Effector memory CD4-positive, alpha-beta T cell (primary cell): ENCODE data around the gene ZXDB.
"Not testable (repeated sequence)": the region's sequence is repeated elsewhere in the genome, so short reads cannot be mapped to it uniquely, and the experiment has no call there.

Experiments used
- DNase-seq, 3 donors: peaks; one replicate each; pipeline ENCODE4 v3.0.0-alpha.2; 2020
- H3K27ac ChIP-seq: 2 replicates; pipeline ENCODE4 v1.7.0; 2013; ENCODE audit warnings: mild to moderate bottlenecking, low read length, moderate library complexity; ENCODE audit not compliant: insufficient read depth, poor library complexity, severe bottlenecking
- H3K27me3 ChIP-seq: replicated peaks from 2 replicates; pipeline ENCODE4 v1.7.0; 2013; ENCODE audit warnings: mild to moderate bottlenecking, low read length; ENCODE audit not compliant: insufficient read depth, control insufficient read depth, poor library complexity, severe bottlenecking
- H3K36me3 ChIP-seq: 2 replicates; pipeline ENCODE4 v1.7.0; 2013; ENCODE audit warnings: mild to moderate bottlenecking, low read length, moderate library complexity; ENCODE audit not compliant: control insufficient read depth, insufficient read depth
- H3K4me1 ChIP-seq: 2 replicates; pipeline ENCODE4 v1.7.0; 2013; ENCODE audit warnings: low read length, mild to moderate bottlenecking; ENCODE audit not compliant: control insufficient read depth, insufficient read depth, poor library complexity, severe bottlenecking
- H3K4me3 ChIP-seq: 2 replicates; pipeline ENCODE4 v1.7.0; 2013; ENCODE audit warnings: low read length, low read depth, mild to moderate bottlenecking; ENCODE audit not compliant: insufficient read depth, poor library complexity, severe bottlenecking
- H3K9me3 ChIP-seq: 2 replicates; pipeline ENCODE4 v1.7.0; 2013; ENCODE audit warnings: mild to moderate bottlenecking, low read length, moderate library complexity; ENCODE audit not compliant: control insufficient read depth

ZXDB gene

DNA sequence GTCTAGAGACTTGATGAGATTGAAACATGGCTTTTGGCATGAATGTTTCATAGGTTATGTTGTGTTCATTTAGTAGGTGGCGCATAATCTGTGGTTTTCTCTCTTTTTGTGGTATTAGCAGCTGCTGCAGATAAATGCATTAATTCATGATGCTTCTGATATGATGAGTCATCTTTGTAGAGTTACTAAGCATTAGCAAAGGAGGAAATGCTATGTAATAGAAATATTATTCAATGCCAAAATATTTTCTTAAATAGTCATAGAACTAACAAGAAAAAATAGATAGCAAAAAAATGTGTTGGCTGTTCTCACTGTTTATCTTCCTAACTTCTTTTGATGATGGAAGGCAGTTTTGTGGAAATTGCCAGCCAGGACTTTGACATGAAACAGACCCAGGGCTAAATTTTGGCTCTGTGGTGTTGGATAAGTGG is 3.6 kb downstream of the ZXDB start:
- Histone ChIP-seq H3K27ac (no peak overlapping the region), H3K4me3 (no peak overlapping the region), H3K9me3 (no peaks in the 10 kb centered on the region), H3K4me1 (peaks cover 3% of the 10 kb centered on the region), H3K27me3 (no peaks in the 10 kb centered on the region), H3K36me3 (no peaks in the 10 kb centered on the region)
- DNase-seq: no peak

DNA sequence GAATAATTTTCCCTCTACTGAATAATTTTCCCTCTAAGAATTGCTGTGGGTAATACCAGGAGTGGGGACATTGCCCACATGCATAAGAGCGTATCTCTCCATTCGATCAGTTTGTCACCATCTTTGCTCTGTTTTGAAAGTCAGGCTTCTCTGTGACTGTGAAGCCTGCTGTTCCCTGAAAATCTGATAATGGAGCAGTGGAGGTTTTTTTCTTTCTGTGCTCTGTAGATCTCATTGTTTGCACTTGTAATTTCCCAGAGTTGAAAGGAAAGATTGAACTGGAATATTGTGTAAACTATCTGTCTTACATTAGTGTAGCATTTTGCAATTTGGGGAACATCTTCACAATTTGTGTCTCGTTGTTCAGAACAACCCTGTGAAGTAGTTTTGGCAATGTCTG is 4.3 kb downstream of the ZXDB start:
- H3K9me3 ChIP-seq: no peaks in the 10 kb centered on the region
- no peak overlapping the region for H3K27ac ChIP-seq
- no peaks in the 10 kb centered on the region for H3K27me3 ChIP-seq
- no peaks in the 10 kb centered on the region for H3K36me3 ChIP-seq
- H3K4me3 ChIP-seq: no peak overlapping the region
- H3K4me1 ChIP-seq: peaks cover 3% of the 10 kb centered on the region
- no peak for DNase-seq

DNA sequence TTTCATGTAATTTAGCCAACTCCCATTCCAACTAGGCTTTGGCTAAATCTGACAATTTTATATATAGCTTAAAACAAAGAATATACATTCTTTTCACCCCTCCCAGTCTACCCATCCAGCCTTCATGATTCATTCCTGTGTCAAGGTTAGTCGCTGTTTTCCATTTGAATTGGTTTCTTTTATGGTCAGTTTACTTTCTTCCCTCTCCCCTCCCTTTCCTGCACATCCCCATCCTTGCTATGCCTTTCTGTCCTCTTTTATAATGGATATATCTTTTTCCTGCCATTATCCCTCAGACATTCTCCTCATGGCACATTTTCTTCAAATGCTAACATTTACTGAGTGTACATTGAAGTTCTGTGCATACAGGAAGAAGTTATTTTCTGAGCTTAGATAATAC is 4.7 kb downstream of the ZXDB start:
- Histone ChIP-seq H3K4me1 (no peaks in the 10 kb centered on the region), H3K36me3 (no peaks in the 10 kb centered on the region), H3K27me3 (no peaks in the 10 kb centered on the region), H3K9me3 (no peaks in the 10 kb centered on the region), H3K27ac (no peak overlapping the region), H3K4me3 (no peak overlapping the region)
- no peak for DNase-seq

DNA sequence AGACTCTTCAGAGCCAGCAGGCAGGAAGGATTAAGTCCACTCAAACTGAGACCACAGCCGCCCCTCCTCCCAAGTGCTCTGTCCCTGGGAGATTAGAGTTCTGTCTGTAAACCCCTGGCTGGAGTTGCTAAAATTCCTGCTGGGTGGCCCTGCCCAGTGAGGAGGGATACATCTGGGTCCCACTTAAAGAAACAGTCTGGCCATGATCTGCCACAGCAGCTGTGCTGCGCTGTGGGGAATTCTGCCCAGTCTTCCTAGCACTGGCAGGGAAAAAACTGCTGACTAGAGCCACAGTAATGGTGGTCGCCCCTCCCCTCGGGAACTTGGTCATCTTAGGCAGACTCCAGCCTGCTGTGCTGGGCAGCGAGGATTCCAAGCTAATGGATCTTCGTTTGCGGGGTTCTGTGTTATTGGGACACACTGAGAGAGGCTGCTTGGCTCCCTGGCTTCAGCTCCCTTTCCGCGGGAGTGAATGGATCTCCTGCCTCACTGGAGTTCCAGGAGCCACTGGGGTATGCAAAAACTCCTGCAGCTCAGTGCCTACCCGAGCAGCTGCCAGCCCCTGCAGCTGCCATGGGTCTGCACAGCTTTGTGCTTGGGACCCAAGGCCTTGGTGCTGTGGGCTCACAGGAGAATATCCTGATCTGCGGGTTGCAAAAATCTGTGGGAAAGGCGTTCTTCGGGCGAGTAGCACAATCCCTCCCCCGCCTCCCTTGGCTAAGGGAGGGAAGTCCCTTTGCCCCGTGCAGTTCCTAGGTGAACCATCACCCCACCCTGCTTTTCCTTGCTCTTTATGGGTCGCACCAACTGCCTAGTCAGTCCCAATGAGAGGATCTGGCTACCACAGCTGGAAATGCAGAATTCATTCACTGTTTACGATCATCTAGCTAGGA is 15.7 kb downstream of the ZXDB start:
- no peak overlapping the region for H3K4me3 ChIP-seq
- no peak for DNase-seq
- H3K27ac ChIP-seq: no peak overlapping the region
- H3K36me3 ChIP-seq: no peaks in the 10 kb centered on the region
- H3K9me3 ChIP-seq: no peaks in the 10 kb centered on the region
- H3K27me3 ChIP-seq: no peaks in the 10 kb centered on the region
- no peaks in the 10 kb centered on the region for H3K4me1 ChIP-seq

DNA sequence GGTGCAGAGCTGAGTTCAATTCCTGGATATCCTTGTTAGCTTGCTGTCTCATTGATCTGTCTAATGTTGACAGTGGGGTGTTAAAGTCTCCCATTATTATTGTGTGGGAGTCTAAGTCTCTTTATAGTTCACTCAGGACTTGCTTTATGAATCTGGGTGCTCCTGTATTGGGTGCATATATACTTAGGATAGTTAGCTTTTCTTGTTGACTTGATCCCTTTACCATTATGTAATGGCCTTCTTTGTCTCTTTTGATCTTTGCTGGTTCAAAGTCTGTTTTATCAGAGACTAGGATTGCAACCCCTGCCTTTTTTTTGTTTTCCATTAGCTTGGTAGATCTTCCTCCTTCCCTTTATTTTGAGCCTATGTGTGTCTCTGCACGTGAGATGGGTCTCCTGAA is 21.5 kb downstream of the ZXDB start:
- DNase-seq, H3K27me3 ChIP-seq, H3K9me3 ChIP-seq, H3K27ac ChIP-seq, H3K36me3 ChIP-seq, H3K4me3 ChIP-seq, H3K4me1 ChIP-seq: not testable (repeated sequence)

DNA sequence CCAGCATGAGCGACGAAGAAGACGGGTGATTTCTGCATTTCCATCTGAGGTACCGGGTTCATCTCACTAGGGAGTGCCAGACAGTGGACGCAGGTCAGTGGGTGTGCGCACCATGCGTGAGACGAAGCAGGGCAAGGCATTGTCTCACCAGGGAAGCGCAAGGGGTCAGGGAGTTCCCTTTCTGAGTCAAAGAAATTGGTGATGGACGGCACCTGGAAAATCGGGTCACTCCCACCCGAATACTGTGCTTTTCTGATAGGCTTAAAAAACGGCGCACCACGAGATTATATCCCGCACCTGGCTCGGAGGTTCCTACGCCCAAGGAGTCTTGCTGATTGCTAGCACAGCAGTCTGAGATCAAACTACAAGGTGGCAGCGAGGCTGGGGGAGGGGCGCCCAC is 37.6 kb downstream of the ZXDB start:
- not testable (repeated sequence) for H3K4me3 ChIP-seq, H3K27ac ChIP-seq, DNase-seq, H3K36me3 ChIP-seq, H3K4me1 ChIP-seq, H3K9me3 ChIP-seq, H3K27me3 ChIP-seq

DNA sequence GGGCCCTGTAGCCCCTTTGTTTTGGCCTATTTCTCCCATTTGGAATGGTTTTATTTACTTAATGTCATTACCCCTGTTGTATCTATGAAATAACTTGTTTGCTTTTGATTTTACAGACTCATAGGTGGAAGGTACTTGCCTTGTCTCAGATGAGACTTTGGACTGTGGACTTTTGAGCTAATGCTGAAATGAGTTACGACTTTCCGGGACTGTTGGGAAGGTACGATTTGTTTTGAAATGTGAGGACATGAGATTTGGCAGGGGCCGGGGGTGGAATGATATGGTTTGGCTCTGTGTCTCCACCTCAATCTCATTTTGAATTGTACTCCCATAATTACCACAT is 48.8 kb downstream of the ZXDB start:
- Histone ChIP-seq H3K4me1 (no peaks in the 10 kb centered on the region), H3K27me3 (no peaks in the 10 kb centered on the region), H3K36me3 (no peaks in the 10 kb centered on the region), H3K4me3 (no peak overlapping the region), H3K27ac (no peak overlapping the region), H3K9me3 (no peaks in the 10 kb centered on the region)
- no peak for DNase-seq

DNA sequence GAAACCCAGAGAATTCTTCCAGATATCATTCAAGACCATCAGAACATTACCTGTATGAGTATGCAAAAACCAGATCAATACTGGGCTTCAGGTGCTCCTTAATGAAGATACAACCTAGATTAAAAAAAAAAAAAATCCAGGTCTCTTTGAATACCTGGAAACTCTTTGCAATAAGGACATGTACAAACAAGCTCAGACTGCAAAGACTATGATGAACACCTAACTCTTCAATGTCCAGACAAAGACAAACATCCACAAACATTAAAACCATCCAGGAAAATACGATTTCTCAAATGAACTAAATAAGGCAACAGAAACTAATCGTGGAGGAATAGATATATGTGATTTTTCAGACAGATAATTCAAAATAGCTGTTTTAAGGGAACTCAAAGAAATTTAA is 49.5 kb downstream of the ZXDB start:
- Histone ChIP-seq H3K27ac (no peak overlapping the region), H3K4me1 (no peaks in the 10 kb centered on the region), H3K4me3 (no peak overlapping the region), H3K36me3 (no peaks in the 10 kb centered on the region), H3K27me3 (no peaks in the 10 kb centered on the region), H3K9me3 (no peaks in the 10 kb centered on the region)
- no peak for DNase-seq

DNA sequence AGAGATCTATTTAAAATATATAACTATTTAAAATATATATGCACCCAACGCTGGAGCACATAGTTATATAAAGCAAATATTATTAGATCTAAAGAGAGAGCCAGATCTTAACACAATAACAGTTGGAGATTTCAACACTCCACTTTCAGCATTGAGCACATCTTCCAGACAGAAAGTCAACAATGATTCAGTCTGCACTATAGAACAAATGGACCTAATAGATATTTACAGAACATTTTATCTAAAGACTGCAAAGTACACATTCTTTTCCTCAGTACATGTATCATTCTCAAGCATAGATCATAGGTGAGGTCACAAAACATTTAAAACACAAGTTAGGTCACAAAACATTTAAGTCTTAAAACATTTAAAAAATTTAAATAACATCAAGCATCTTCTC is 51.9 kb downstream of the ZXDB start:
- H3K27me3 ChIP-seq: no peaks in the 10 kb centered on the region
- no peaks in the 10 kb centered on the region for H3K36me3 ChIP-seq
- no peaks in the 10 kb centered on the region for H3K4me1 ChIP-seq
- no peaks in the 10 kb centered on the region for H3K9me3 ChIP-seq
- no peak overlapping the region for H3K27ac ChIP-seq
- DNase-seq: no peak
- H3K4me3 ChIP-seq: no peak overlapping the region

DNA sequence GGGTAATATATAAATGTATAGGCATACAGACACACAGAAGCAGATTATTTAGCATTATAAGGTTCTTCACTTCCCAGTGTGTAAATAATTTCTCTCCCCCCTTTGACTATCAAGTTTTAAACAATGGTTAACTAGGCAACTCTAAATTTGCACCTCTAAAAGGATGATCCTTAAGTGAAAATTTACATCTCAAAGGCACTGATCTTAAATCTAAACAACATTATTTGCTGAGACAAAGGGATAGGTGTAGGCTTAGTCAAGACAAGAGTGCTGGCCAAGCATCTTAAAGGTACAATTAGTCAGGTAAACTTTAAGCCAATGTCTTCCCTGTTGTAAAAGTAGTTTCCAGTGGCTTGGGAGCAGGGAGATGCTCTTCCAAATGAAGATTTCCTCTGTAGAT is 55.2 kb downstream of the ZXDB start:
- Histone ChIP-seq H3K4me1 (no peaks in the 10 kb centered on the region), H3K4me3 (no peak overlapping the region), H3K9me3 (no peaks in the 10 kb centered on the region), H3K36me3 (no peaks in the 10 kb centered on the region), H3K27me3 (no peaks in the 10 kb centered on the region), H3K27ac (no peak overlapping the region)
- DNase-seq: no peak
